IPS-18a (cell line): ENCODE data around the gene ZNF792.
"Not testable (repeated sequence)": the region's sequence is repeated elsewhere in the genome, so short reads cannot be mapped to it uniquely, and the experiment has no call there.

Source experiments
- H3K27ac ChIP-seq: one replicate; pipeline ENCODE4 v1.5.1; 2013; ENCODE audit warnings: low read length
- H3K27me3 ChIP-seq: one replicate; pipeline ENCODE4 v1.6.1; 2013; ENCODE audit warnings: mild to moderate bottlenecking, low read length; ENCODE audit not compliant: control insufficient read depth, insufficient read depth
- H3K36me3 ChIP-seq: one replicate; pipeline ENCODE4 v1.6.1; 2013; ENCODE audit warnings: low read depth, low read length; ENCODE audit not compliant: control insufficient read depth
- H3K4me1 ChIP-seq: one replicate; pipeline ENCODE4 v1.6.1; 2013; ENCODE audit warnings: low read depth, low read length; ENCODE audit not compliant: control insufficient read depth
- H3K4me3 ChIP-seq: one replicate; pipeline ENCODE4 v1.5.1; 2013; ENCODE audit warnings: low read length
- H3K9ac ChIP-seq: one replicate; pipeline ENCODE4 v1.6.1; 2013; ENCODE audit warnings: mild to moderate bottlenecking, low read length, moderate library complexity
- H3K9me3 ChIP-seq: one replicate; pipeline ENCODE4 v1.6.1; 2013; ENCODE audit warnings: low read depth, low read length; ENCODE audit not compliant: control insufficient read depth

Gene ZNF792

GRCh38 chr19:34979819-34980640 is 16.0 kb upstream of the ZNF792 start:
- Histone ChIP-seq H3K9me3 (no peaks in the 10 kb centered on the region), H3K36me3 (no peaks in the 10 kb centered on the region), H3K27ac (no peak overlapping the region), H3K9ac (no peak overlapping the region), H3K27me3 (no peaks in the 10 kb centered on the region), H3K4me3 (no peak overlapping the region), H3K4me1 (peaks cover under 1% of the 10 kb centered on the region)

DNA sequence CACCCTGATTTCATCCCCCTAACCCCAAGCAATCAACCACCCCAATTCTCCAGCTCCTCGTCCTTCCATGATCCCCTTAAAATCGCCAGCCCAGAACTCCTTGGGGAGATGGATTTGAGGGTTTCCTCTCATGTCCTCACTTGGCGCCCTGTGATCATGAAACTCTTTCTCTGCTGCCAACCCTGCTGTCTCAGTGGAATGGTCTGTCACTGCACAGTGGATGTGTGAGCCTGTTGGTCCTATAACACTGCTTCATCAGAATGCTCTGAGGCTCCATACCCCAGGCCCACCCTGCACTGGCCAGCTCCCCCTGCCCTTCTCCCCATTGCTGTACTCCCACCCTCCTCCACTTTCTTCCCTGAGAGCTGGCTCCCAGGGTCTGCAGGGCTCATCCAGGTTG is 12.6 kb upstream of the ZNF792 start:
- Histone ChIP-seq H3K4me1 (no peaks in the 10 kb centered on the region), H3K27me3 (no peaks in the 10 kb centered on the region), H3K9me3 (no peaks in the 10 kb centered on the region), H3K36me3 (no peaks in the 10 kb centered on the region), H3K9ac (no peak overlapping the region), H3K27ac (no peak overlapping the region), H3K4me3 (no peak overlapping the region)

DNA sequence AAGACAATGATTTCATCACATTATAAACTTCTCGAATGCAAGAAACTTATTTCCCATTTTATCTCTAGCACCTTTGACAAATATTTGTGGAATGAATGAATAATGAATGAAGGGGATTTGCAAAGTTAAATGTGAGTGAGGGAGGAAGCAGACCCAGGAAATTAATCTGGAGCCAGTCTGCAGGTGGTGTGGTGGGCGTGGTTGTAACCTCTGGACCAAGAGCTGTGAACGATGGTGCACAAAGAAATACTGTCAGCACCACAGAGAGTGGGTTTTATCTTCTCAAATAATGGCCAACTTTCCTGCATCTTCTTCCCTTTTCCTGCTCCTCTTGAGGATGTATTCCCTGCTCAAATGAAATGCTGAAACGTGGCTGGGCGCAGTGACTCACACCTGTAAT is 11.0 kb upstream of the ZNF792 start:
- peaks cover 5% of the 10 kb centered on the region for H3K9me3 ChIP-seq
- H3K36me3 ChIP-seq, result no peaks in the 10 kb centered on the region
- H3K9ac ChIP-seq, result no peak overlapping the region
- no peaks in the 10 kb centered on the region for H3K4me1 ChIP-seq
- no peaks in the 10 kb centered on the region for H3K27me3 ChIP-seq
- H3K4me3 ChIP-seq, result no peak overlapping the region
- no peak overlapping the region for H3K27ac ChIP-seq

- H3K27me3 ChIP-seq, result no peaks in the 10 kb centered on the region
- H3K9ac ChIP-seq, result no peak overlapping the region
- peaks cover 7% of the 10 kb centered on the region for H3K9me3 ChIP-seq
- H3K4me3 ChIP-seq, result no peak overlapping the region
- H3K4me1 ChIP-seq, result no peaks in the 10 kb centered on the region
- no peaks in the 10 kb centered on the region for H3K36me3 ChIP-seq
- no peak overlapping the region for H3K27ac ChIP-seq
Observed at GRCh38 chr19:34974646-34975045, 10.6 kb upstream of the ZNF792 start.

DNA sequence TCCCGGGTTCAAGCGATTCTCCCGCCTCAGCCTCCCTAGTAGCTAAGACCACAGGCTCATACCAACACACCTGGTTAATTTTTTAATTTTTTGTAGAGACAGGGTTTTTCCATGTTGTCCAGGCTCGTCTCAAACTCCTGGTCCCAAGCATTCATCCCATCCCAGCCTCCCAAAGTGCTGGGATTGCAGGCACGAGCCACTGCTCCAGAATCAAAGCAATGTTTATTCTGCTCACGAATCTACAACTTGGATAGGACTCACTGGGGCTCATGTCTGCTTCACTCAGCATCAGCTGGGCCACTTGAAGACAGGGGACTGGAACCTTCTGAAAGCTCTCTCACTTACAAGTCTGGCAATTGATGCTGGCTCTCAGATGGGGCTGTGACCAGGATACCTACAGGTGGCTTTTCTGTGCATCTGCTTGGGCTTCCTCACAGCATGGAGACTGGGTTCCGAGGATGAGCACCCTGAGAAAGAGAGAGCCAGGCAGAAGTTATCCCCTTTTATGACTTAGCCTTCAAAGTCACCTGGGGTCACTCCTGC is 8.2 kb upstream of the ZNF792 start:
- Histone ChIP-seq H3K9me3 (peaks cover 8% of the 10 kb centered on the region), H3K27me3 (no peaks in the 10 kb centered on the region), H3K9ac (no peak overlapping the region), H3K4me3 (no peak overlapping the region), H3K4me1 (no peaks in the 10 kb centered on the region), H3K36me3 (no peaks in the 10 kb centered on the region), H3K27ac (no peak overlapping the region)

DNA sequence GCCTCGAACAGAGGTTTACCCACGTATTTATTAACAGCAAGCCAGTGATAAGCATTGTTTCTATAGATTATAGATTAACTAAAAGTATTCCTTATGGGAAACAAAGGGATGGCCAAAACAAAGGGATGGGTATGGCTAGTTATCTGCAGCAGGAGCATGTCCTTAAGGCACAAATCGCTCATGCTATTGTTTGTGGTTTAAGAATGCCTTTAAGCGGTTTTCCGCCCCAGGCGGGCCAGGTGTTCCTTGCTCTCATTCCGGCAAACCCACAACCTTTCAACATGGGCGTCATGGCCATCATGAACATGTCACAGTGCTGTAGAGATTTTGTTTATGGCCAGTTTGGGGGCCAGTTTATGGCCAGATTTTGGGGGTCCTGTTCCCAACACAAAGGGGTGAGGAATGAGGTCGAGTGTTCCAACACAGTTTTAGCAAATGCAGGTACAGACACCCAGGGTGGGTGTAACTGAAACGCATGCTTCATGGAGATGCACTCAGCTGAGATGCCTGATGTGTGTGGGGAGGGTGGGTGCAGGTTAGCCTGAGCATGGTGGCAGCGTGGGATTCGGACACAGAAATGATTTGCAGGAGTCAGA is 6.3 kb upstream of the ZNF792 start:
- not testable (repeated sequence) for H3K27me3 ChIP-seq, H3K9me3 ChIP-seq, H3K27ac ChIP-seq, H3K36me3 ChIP-seq, H3K9ac ChIP-seq, H3K4me1 ChIP-seq, H3K4me3 ChIP-seq

- Histone ChIP-seq H3K9me3 (peaks cover 8% of the 10 kb centered on the region), H3K9ac (no peak overlapping the region), H3K4me1 (no peaks in the 10 kb centered on the region), H3K27me3 (no peaks in the 10 kb centered on the region), H3K36me3 (no peaks in the 10 kb centered on the region), H3K4me3 (no peak overlapping the region), H3K27ac (no peak overlapping the region)
Observed at GRCh38 chr19:34969721-34970120, 5.7 kb upstream of the ZNF792 start.

DNA sequence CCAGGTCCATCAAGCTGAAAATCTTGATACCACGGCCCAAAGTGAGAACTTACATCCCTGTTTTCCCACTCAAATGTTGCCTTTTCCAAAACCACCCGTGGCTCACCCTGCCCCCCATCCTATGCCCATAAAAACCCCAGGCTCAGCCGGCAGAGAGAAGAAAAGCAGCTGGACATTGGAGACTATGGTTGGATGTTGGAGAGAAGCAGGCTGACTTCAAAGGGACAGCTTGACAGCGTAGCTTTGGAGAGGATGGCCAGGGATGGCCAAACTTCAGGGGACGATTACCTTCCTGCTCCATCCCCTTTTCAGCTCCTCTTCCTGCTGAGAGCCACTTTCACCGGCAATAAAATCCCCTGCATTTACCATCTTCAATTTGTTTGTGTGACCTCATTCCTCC is 3.5 kb upstream of the ZNF792 start:
- H3K4me3 ChIP-seq, result no peak overlapping the region
- H3K36me3 ChIP-seq, result no peaks in the 10 kb centered on the region
- no peak overlapping the region for H3K27ac ChIP-seq
- no peak overlapping the region for H3K9ac ChIP-seq
- peaks cover 8% of the 10 kb centered on the region for H3K27me3 ChIP-seq
- H3K4me1 ChIP-seq, result peaks cover 3% of the 10 kb centered on the region
- peaks cover 8% of the 10 kb centered on the region for H3K9me3 ChIP-seq

DNA sequence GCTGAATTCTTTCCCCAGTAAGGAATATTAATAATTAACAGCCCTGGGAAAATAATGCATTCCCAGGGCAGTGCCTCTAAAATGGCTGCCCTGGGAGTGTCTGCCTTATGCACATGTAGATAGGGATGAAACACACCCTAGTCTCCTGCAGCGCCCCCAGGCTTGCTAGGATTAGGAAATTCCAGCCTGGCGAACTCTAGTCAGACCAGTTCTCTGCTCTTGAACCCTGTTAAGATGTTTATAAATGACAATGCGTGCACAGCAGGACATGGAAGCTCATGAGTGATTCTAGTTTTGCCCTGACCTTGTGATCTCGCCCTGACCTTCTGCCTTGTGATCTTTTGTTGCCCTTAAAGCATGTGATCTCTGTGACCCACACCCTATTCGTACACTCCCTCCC is 1.5 kb upstream of the ZNF792 start:
- H3K27me3 ChIP-seq, result peaks cover 14% of the 10 kb centered on the region
- H3K4me1 ChIP-seq, H3K27ac ChIP-seq, H3K9me3 ChIP-seq, H3K4me3 ChIP-seq, H3K9ac ChIP-seq, H3K36me3 ChIP-seq: not testable (repeated sequence)

GRCh38 chr19:34964598-34964997 is 569 bp upstream of the ZNF792 start:
- peaks cover 5% of the 10 kb centered on the region for H3K4me1 ChIP-seq
- H3K27ac ChIP-seq, result no peak overlapping the region
- H3K9ac ChIP-seq, result no peak overlapping the region
- H3K9me3 ChIP-seq, result peaks cover 3% of the 10 kb centered on the region
- peak overlapping the region; percentile 73 for H3K4me3 ChIP-seq
- H3K36me3 ChIP-seq, result no peaks in the 10 kb centered on the region
- H3K27me3 ChIP-seq, result peaks cover 14% of the 10 kb centered on the region

- Histone ChIP-seq H3K27me3 (peaks cover 14% of the 10 kb centered on the region), H3K9ac (peak overlapping the region; percentile 41), H3K4me1 (peaks cover 5% of the 10 kb centered on the region), H3K27ac (no peak overlapping the region), H3K36me3 (peaks cover 15% of the 10 kb centered on the region), H3K4me3 (peak overlapping the region; percentile 73), H3K9me3 (peaks cover 19% of the 10 kb centered on the region)
Observed at GRCh38 chr19:34962687-34963572, 1.1 kb downstream of the ZNF792 start.
